Vagina (tissue), 2 donors: ENCODE measurements around the gene C2orf80. TPM values are rescaled to one million over a fixed set of nuclear protein-coding genes. Genes with fewer than 3 reads are reported as not detected.

Experiments used
- DNase-seq, 2 donors: peaks; one replicate each; pipeline ENCODE4 v3.0.0-alpha.2; 2017; ENCODE audit errors: extremely low spot score in 2 of 2
- H3K27ac ChIP-seq: fragments of 200-600 bp; sonication (generic); one replicate; pipeline ENCODE4 v1.5.1; 2019
- H3K27me3 ChIP-seq: fragments of 200-600 bp; sonication (generic); one replicate; pipeline ENCODE4 v1.5.1; 2019
- H3K36me3 ChIP-seq, 2 donors: fragments of 200-600 bp; sonication (generic); one replicate each; pipeline ENCODE4 v1.5.1; 2017 to 2019
- H3K4me1 ChIP-seq: fragments of 200-600 bp; sonication (generic); one replicate; pipeline ENCODE4 v1.5.1; 2019
- H3K4me3 ChIP-seq, 2 donors: fragments of 200-600 bp; sonication (generic); 1 replicate in 1 of 2; 2 replicates in 1 of 2; pipeline ENCODE4 v1.5.1; 2016 to 2019
- H3K9me3 ChIP-seq: fragments of 200-600 bp; sonication (generic); one replicate; pipeline ENCODE4 v1.5.1; 2019
- POLR2A ChIP-seq, 2 donors: fragments of 450-650 bp; IDR thresholded peaks; one replicate each; pipeline ENCODE4 v1.6.1; 2017; ENCODE audit warnings: antibody characterized with exemption in 2 of 2, mild to moderate bottlenecking in 2 of 2, moderate library complexity in 2 of 2
- POLR2AphosphoS5 ChIP-seq, 2 donors: sonication (generic); formaldehyde crosslinking; IDR thresholded peaks; one replicate each; pipeline ENCODE4 v1.9.0; 2017; ENCODE audit warnings: antibody characterized with exemption in 2 of 2, mild to moderate bottlenecking in 2 of 2, low read depth in 1 of 2; ENCODE audit not compliant: insufficient read depth in 1 of 2
- intact Hi-C: fragments of 100-400 bp; cut with DNase I; formaldehyde crosslinking; loops from one replicate; pipeline ENCODE4 v1.15.1; 2023
- total RNA-seq: library from RNA; depleted of rRNA; stranded (reverse); fragments of >200 nt; gene quantifications from one replicate; pipeline ENCODE4 v1.2.3, GENCODE V29; 2016
- TF ChIP-seq, protein P1 (sequence below), 3 experiments: fragments of 450-650 bp in 2 of 3; fragments of 200-600 bp in 1 of 3; sonication (generic) in 1 of 3; IDR thresholded peaks; one replicate each; pipeline ENCODE4 v1.5.1; 2017 to 2019; ENCODE audit warnings: antibody characterized with exemption in 3 of 3, mild to moderate bottlenecking in 2 of 3, moderate library complexity in 2 of 3

The C2orf80 gene
- total RNA-seq, 1 donor from 2014 or later: not detected

- no peak overlapping the region for H3K27ac ChIP-seq
These were observed 53.8 kb downstream of the C2orf80 start for GRCh38 chr2:208135794-208136715.

DNA sequence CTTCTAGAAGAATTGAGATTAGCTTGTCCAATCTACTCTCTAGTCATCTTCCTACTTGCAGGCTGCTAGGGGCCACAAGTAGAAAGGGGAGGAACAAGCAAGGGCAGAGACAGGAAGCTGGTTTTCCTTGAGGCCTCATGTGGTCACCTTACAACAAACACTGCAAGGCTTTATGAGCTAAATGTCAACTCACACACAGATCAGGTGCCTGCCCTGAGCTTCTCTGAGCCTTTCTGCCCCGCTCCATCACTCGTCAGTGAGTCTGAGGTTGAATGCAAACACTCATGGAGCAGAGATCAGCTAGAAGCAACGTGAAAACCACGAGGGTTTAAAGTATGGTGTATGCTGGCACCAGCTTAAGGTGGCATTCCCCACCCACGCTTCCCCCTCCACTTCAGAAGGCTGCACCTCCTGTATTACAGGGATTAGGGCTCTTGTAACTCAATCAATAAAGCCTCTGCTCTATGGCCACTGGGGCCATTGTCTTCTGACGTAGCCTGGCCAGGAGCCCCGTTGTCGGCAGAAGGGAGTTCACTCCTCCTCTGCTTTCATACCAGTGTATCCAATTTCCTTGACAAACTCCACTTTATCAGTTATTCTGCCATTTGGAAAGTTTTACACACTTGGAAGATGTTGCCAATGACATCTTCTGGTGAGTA lies 54.8 kb downstream of the C2orf80 start:
- Histone ChIP-seq H3K27ac (no peak overlapping the region), H3K9me3 (no peaks in the 10 kb centered on the region)

More at GRCh38 chr2:208135794-208136715, 53.8 kb downstream of the C2orf80 start:
- intact Hi-C loops: no loop called here
- DNase-seq: peak in 1 of 2 donors; percentile 62
- Histone ChIP-seq H3K27me3 (no peaks in the 10 kb centered on the region), H3K4me1 (no peaks in the 10 kb centered on the region), H3K9me3 (no peaks in the 10 kb centered on the region), H3K4me3 (no peak overlapping the region), H3K36me3 (no peaks in the 10 kb centered on the region)
- no peak for TF ChIP-seq POLR2AphosphoS5 (IDR thresholded peaks at IDR 0.05; ENCODE audit: insufficient read depth in 1 of 2, low read depth in 1 of 2)
- TF ChIP-seq, protein P1, sequence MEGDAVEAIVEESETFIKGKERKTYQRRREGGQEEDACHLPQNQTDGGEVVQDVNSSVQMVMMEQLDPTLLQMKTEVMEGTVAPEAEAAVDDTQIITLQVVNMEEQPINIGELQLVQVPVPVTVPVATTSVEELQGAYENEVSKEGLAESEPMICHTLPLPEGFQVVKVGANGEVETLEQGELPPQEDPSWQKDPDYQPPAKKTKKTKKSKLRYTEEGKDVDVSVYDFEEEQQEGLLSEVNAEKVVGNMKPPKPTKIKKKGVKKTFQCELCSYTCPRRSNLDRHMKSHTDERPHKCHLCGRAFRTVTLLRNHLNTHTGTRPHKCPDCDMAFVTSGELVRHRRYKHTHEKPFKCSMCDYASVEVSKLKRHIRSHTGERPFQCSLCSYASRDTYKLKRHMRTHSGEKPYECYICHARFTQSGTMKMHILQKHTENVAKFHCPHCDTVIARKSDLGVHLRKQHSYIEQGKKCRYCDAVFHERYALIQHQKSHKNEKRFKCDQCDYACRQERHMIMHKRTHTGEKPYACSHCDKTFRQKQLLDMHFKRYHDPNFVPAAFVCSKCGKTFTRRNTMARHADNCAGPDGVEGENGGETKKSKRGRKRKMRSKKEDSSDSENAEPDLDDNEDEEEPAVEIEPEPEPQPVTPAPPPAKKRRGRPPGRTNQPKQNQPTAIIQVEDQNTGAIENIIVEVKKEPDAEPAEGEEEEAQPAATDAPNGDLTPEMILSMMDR (IDR thresholded peaks at IDR 0.05): no peak
- no peak for TF ChIP-seq POLR2A (IDR thresholded peaks at IDR 0.05)

GRCh38 chr2:208130712-208131110 lies 59.1 kb downstream of the C2orf80 start:
- intact Hi-C loops: no loop called here
- H3K27ac ChIP-seq: no peak overlapping the region
- H3K36me3 ChIP-seq: no peaks in the 10 kb centered on the region
- H3K4me3 ChIP-seq: no peak overlapping the region
- no peaks in the 10 kb centered on the region for H3K4me1 ChIP-seq
- peak in 1 of 2 donors; percentile 3 for DNase-seq
- H3K27me3 ChIP-seq: no peaks in the 10 kb centered on the region
- H3K9me3 ChIP-seq: no peaks in the 10 kb centered on the region
- no peak for TF ChIP-seq POLR2A (IDR thresholded peaks at IDR 0.05)
- no peak for TF ChIP-seq POLR2AphosphoS5 (IDR thresholded peaks at IDR 0.05; ENCODE audit: insufficient read depth in 1 of 2, low read depth in 1 of 2)
- TF ChIP-seq, protein P1 (IDR thresholded peaks at IDR 0.05): no peak

More for the DNA sequence above, 54.8 kb downstream of the C2orf80 start:
- no peaks in the 10 kb centered on the region for H3K27me3 ChIP-seq
- H3K4me1 ChIP-seq: no peaks in the 10 kb centered on the region
- intact Hi-C loops: no loop called here
- DNase-seq: peak in 1 of 2 donors; percentile 56
- no peak for TF ChIP-seq POLR2AphosphoS5 (IDR thresholded peaks at IDR 0.05; ENCODE audit: insufficient read depth in 1 of 2, low read depth in 1 of 2)
- TF ChIP-seq, protein P1 (IDR thresholded peaks at IDR 0.05): no peak
- no peak for TF ChIP-seq POLR2A (IDR thresholded peaks at IDR 0.05)
- no peaks in the 10 kb centered on the region for H3K36me3 ChIP-seq
- H3K4me3 ChIP-seq: no peak overlapping the region

- Histone ChIP-seq H3K27me3 (no peaks in the 10 kb centered on the region), H3K36me3 (no peaks in the 10 kb centered on the region), H3K27ac (no peak within 1 kb of the TSS), H3K9me3 (no peaks in the 10 kb centered on the region), H3K4me3 (no peak within 1 kb of the TSS), H3K4me1 (no peaks in the 10 kb centered on the region)
- intact Hi-C loops: no loop called here
- DNase-seq: peak in 1 of 2 donors; percentile 16
- TF ChIP-seq, protein P1 (IDR thresholded peaks at IDR 0.05): no peak
- TF ChIP-seq POLR2A (IDR thresholded peaks at IDR 0.05) (no peak), POLR2AphosphoS5 (IDR thresholded peaks at IDR 0.05; ENCODE audit: insufficient read depth in 1 of 2, low read depth in 1 of 2) (no peak)
These were observed 59.8 kb downstream of the C2orf80 start, which contains the start of gene CRYGC for GRCh38 chr2:208129744-208130711. CRYGC (minus strand) TSS chr2:208129828; CDS start chr2:208129792, 36 bp downstream.
